Activated CD8-positive, alpha-beta memory T cell treated with anti-CD3 and anti-CD28 coated beads for 36 hours (primary cell): ENCODE data around the gene RIBC2. TPM values are rescaled to one million over a fixed set of nuclear protein-coding genes. Genes with fewer than 3 reads are reported as not detected.
"Not testable (repeated sequence)": the region's sequence is repeated elsewhere in the genome, so short reads cannot be mapped to it uniquely, and the experiment has no call there.

Experiments
- CTCF ChIA-PET: fragments of 350-600 bp; sonication (Branson Sonifier 250); formaldehyde crosslinking; loops from one replicate; lab custom pipeline; 2021; ENCODE audit warnings: antibody characterized with exemption; lab: Charles Lee
- POLR2A ChIA-PET: fragments of 350-600 bp; sonication (Branson Sonifier 250); formaldehyde crosslinking; loops from one replicate; lab custom pipeline; 2021; ENCODE audit warnings: antibody characterized with exemption; lab: Charles Lee
- total RNA-seq, 2 experiments: library from RNA; stranded (reverse); gene quantifications; one replicate each; pipeline ENCODE4 v1.2.3, GENCODE V29; 2021

The RIBC2 gene
- 10 to 100 TPM; 12.4 to 13.3 TPM for total RNA-seq

- ChIA-PET CTCF (interaction anchor here (0.6 to 1.0 kb wide), 3 partner anchors 16 to 28 kb away, joined by 3 to 4 read pairs (median 4); no protein-coding TSS in a partner anchor), POLR2A (interaction anchor here (0.9 to 1.4 kb wide), 2 partner anchors 9 to 103 kb away, joined by 3 to 6 read pairs; partner anchors contain the start of gene FAM118A)
Observed at GRCh38 chr22:45413368-45414211, at the start of gene RIBC2, which contains the start of gene SMC1B. RIBC2 (plus strand) TSS chr22:45413693; CDS start chr22:45413887, 194 bp downstream. SMC1B (minus strand) TSS chr22:45413599; CDS start chr22:45413567, 32 bp downstream.

GRCh38 chr22:45366713-45367112, 46.8 kb upstream of the RIBC2 start:
- CTCF ChIA-PET: no interaction called here
- POLR2A ChIA-PET: no interaction called here

DNA sequence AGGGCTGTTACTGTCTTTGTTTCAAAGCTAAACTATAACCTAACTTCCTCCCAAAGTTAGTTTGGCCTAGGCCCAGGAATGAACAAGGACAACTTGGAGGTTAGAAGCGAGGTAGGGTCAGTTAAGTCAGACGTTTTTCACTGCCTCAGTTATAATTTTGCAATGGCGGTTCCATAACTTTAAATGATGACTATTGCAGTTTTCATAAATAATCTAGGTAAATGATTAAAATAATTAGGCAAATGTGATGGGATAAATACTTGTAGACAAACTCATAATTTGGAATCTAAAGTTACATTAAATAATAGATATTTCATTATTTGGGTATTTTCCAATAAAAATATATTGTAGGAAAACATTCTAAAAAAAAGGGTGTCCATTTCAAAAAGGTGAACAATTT, 39.9 kb upstream of the RIBC2 start:
- POLR2A ChIA-PET, CTCF ChIA-PET: not testable (repeated sequence)

GRCh38 chr22:45376009-45376408, 37.5 kb upstream of the RIBC2 start:
- ChIA-PET CTCF (no interaction called here), POLR2A (no interaction called here)

DNA sequence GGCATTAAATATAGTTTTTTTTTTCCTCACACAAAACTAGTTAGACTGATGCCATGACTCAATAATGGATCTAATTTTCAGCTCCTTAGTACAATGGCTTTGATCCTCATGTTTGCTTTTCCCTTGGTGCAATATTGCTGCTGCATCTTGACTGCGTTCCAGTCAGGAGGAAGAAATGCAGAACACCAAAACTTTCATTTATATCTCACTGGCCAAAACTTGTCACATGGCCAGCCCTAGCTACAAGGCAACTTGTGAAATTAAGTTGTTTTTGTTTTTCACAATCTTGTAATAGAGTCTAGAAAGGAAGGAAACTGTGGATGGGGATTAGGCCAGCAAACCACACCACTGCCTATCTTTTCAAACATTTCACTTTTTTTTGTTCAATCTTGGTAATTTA, 36.8 kb upstream of the RIBC2 start:
- POLR2A ChIA-PET: no interaction called here
- CTCF ChIA-PET: no interaction called here

DNA sequence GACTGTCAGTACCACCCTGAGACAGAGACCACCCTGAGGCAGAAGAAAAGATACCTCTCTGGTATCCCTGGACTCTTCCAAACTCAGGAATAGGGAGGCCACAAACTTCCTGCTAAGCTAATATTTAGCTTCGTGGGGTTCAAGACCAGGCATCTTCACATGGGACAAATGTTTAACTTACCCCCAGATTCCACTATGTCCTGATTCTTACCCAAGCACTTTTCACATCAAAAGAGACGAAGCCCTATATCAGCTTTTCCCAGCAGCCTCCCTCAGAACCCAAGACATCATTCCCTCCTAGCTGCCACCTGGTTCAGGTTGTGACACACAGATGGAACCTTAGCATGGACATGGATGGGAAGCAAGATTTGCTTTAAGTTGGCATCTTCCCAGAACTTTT, 32.1 kb upstream of the RIBC2 start:
- CTCF ChIA-PET: no interaction called here
- POLR2A ChIA-PET: no interaction called here

GRCh38 chr22:45389546-45389945, 23.9 kb upstream of the RIBC2 start:
- CTCF ChIA-PET: no interaction called here
- POLR2A ChIA-PET: no interaction called here

GRCh38 chr22:45397806-45398205, 15.7 kb upstream of the RIBC2 start:
- ChIA-PET POLR2A (no interaction called here), CTCF (interaction anchor here (1.1 to 1.2 kb wide), 2 partner anchors 15 to 125 kb away, joined by 3 read pairs; partner anchors contain the start of genes RIBC2 and SMC1B)

GRCh38 chr22:45398214-45398613, 15.3 kb upstream of the RIBC2 start:
- CTCF ChIA-PET: interaction anchor here (1.1 to 1.2 kb wide), 2 partner anchors 15 to 126 kb away, joined by 3 read pairs; partner anchors contain the start of genes RIBC2 and SMC1B
- POLR2A ChIA-PET: no interaction called here

DNA sequence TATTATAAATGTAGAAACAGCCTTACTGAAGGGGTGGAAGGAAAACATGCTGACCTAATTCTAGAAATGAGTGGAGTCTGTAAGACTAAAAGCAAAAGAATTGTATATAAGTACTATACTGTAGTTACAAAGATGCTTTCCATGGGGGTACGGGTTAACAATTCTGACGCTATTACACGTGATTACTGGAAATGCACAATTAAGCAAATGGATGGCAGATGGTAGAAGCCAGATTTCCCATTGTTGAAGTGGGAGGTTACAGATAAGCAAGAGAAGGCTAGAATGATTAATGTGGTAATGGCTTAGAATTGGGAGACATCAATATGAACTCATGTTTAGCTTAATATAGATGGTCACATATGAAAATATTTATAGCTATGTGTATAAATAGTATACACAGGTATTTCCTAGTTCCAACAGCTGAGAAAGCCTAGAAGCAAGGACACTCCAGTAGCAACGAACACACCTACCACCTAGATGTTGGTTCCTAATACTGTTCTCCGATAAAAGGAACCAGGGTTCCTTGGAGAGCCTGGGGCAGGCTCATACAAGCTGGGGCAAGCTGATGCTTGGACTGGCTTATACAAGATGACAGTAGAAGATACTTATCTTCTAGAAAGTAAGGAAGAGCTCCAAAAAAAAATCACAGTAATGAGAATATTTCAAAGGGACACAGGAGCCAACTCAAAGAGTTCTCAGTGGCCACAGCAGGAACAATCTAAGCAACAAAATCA, 13.6 kb upstream of the RIBC2 start:
- ChIA-PET POLR2A (no interaction called here), CTCF (no interaction called here)

DNA sequence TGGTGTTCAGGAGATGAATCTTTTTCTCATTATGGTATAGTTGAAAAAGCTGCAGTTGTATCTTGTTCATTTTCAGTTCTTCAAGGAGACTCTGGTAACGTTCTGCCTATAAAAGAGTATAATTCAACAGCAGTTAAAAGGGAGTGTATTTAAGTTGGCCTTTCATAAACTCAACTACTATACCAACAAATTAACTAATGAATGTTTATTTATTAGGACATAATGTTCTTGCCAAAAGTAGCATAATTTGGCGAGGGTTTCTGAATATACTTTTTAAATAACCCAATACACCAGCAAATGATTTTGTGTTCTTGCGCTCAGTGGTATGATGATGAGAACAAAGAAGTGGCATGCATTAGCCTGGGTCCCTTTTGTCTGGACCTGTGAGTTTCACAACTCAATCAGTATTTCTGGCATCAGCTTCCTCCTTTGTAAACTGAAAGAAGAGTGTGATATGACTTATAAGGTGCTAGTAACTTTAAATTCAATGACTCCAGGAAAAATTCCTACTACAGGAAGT, 11.0 kb upstream of the RIBC2 start:
- CTCF ChIA-PET: no interaction called here
- POLR2A ChIA-PET: no interaction called here

DNA sequence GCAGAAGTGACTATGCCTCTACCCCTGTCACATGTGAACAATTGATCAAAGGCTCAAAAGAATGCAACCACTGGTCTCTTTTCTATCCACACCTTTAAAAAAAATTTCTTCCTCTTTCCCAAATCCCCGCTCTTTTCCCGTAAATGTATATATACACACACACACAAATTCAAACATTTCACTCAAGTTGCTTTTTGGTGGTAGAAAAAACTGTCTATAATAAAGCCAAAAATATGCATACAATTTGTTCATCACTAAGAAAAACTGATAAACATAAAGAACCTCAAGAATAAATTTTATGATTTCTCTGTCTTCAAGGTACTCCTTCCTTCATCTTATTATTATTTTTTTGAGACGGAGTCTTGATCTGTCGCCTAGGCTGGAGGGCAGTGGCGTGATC, 5.7 kb upstream of the RIBC2 start:
- CTCF ChIA-PET: no interaction called here
- POLR2A ChIA-PET: no interaction called here

DNA sequence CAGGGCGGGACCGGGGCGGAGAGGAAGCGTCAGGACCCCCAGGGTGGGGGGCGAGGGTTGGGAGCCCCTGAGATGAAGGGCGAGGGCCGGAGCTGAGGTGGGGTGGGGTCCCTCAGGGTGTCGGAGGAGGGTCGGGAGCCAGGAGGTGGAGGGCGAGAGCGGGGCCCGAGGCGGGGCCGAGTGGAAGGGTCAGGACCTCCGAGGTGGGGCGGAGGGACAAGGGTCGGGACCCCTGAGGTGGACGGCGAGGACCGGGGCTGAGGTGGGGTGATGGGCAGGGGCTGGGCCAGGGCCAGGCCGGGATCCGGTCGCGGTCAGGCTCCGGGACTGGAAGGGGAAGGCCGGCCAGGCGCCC, 503 bp upstream of the RIBC2 start:
- ChIA-PET POLR2A (interaction anchor here (0.9 to 1.4 kb wide), 2 partner anchors 10 to 103 kb away, joined by 3 to 6 read pairs; partner anchors contain the start of gene FAM118A), CTCF (interaction anchor here (0.6 to 0.8 kb wide), 2 partner anchors 15 to 29 kb away, joined by 3 to 4 read pairs; no protein-coding TSS in a partner anchor)

GRCh38 chr22:45418056-45418769, 4.7 kb downstream of the RIBC2 start:
- POLR2A ChIA-PET: no interaction called here
- CTCF ChIA-PET: no interaction called here

- CTCF ChIA-PET: no interaction called here
Observed at GRCh38 chr22:45418770-45419138, 5.3 kb downstream of the RIBC2 start.

DNA sequence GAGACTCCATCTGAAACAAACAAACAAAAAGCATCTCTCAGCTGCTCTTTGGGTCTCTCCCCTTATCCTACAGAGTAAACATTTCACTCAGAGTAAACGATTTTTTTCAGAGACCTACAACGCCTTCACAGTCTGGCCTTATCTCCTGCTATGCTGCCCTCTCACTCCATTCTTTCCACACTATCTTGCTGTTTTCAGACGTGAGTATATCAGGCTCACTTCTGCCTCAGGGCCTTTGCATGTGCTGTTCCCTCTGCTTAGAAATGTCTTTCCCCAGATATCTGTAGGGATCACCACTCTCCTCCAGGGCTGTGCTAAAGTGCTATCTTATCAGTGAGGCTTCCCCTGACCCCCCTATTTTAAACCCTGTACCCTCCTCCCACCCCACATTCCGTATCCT, 6.5 kb downstream of the RIBC2 start:
- ChIA-PET CTCF (no interaction called here), POLR2A (interaction anchor here (0.7 kb wide), 1 partner anchor 392 kb away, joined by 4 read pairs; no protein-coding TSS in a partner anchor)

More at GRCh38 chr22:45418770-45419138, 5.3 kb downstream of the RIBC2 start:
- POLR2A ChIA-PET: no interaction called here

- ChIA-PET POLR2A (no interaction called here), CTCF (no interaction called here)
Observed at GRCh38 chr22:45420539-45420938, 7.0 kb downstream of the RIBC2 start.

DNA sequence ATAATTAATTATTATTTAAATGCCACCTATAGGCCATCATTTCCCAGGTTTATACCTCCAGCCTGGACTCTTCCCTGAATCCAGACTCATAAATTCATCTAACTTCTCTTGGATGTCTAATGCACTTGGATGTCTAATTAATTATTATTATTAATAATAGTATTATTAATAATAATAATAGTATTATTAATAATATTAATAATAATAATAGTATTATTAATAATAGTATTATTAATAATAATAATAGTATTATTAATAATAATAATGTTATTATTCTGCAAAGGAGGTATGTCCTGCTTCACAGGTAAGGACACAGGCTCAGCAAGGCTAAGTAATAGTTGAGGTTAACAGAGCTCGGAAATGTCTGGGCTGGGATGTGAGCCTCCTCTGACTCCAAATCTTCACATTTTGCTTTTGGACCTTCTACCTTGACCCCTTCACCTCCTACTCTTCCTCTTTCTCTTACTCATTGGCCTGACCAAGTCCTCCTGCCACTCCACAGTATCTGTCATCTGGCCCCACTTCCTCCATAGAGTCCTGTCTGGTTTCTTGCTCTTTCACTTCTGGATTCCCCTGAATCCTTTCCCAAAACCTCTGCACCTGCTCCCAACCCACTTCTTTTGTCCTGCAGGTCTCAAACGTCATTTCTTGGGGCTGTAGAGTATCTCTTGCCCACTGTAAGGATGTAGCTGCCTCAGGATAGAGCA, 8.0 kb downstream of the RIBC2 start:
- POLR2A ChIA-PET: no interaction called here
- CTCF ChIA-PET: no interaction called here
